Superior temporal gyrus (tissue), 1 donor: ENCODE measurements around the gene ELOVL2.
"Not testable (repeated sequence)": the region's sequence is repeated elsewhere in the genome, so short reads cannot be mapped to it uniquely, and the experiment has no call there.

Experiments
- DNase-seq: peaks from one replicate; pipeline ENCODE4 v3.0.0-alpha.2; 2016; ENCODE audit errors: extremely low spot score

Gene ELOVL2

GRCh38 chr6:11043961-11044711 lies at the start of gene ELOVL2:
ELOVL2 (minus strand) TSS chr6:11044305; CDS start chr6:11044230, 75 bp downstream.
- DNase-seq: no peak

- DNase-seq: no peak
Measured at GRCh38 chr6:11093376-11093625, 49.2 kb upstream of the ELOVL2 start.

- DNase-seq: no peak
Measured at GRCh38 chr6:11092668-11093375, 48.7 kb upstream of the ELOVL2 start.

- DNase-seq: not testable (repeated sequence)
Measured at GRCh38 chr6:11091141-11091540, 47.0 kb upstream of the ELOVL2 start.

- DNase-seq: no peak
Measured at GRCh38 chr6:11089695-11090094, 45.6 kb upstream of the ELOVL2 start.

GRCh38 chr6:11087141-11087812 lies 43.2 kb upstream of the ELOVL2 start:
- DNase-seq: not testable (repeated sequence)

- no peak for DNase-seq
Measured at GRCh38 chr6:11085758-11086435, 41.8 kb upstream of the ELOVL2 start.

- no peak for DNase-seq
Measured at GRCh38 chr6:11083956-11084355, 39.9 kb upstream of the ELOVL2 start.

- no peak for DNase-seq
Measured at GRCh38 chr6:11083491-11083890, 39.4 kb upstream of the ELOVL2 start.

GRCh38 chr6:11080296-11080695 lies 36.2 kb upstream of the ELOVL2 start:
- no peak for DNase-seq

- no peak for DNase-seq
Measured at GRCh38 chr6:11078266-11078665, 34.2 kb upstream of the ELOVL2 start.

GRCh38 chr6:11076540-11076939 lies 32.4 kb upstream of the ELOVL2 start:
- no peak for DNase-seq

GRCh38 chr6:11072101-11072500 lies 28.0 kb upstream of the ELOVL2 start:
- DNase-seq: no peak

GRCh38 chr6:11069760-11070159 lies 25.7 kb upstream of the ELOVL2 start:
- DNase-seq: no peak

GRCh38 chr6:11067348-11067747 lies 23.2 kb upstream of the ELOVL2 start:
- no peak for DNase-seq

GRCh38 chr6:11066505-11067347 lies 22.6 kb upstream of the ELOVL2 start:
- no peak for DNase-seq

GRCh38 chr6:11065436-11066202 lies 21.5 kb upstream of the ELOVL2 start:
- no peak for DNase-seq

- DNase-seq: peak; percentile 86
Measured at GRCh38 chr6:11064836-11065235, 20.7 kb upstream of the ELOVL2 start.

GRCh38 chr6:11062715-11063114 lies 18.6 kb upstream of the ELOVL2 start:
- peak; percentile 72 for DNase-seq

GRCh38 chr6:11062083-11062482 lies 18.0 kb upstream of the ELOVL2 start:
- DNase-seq: no peak

GRCh38 chr6:11058406-11058805 lies 14.3 kb upstream of the ELOVL2 start:
- DNase-seq: no peak
